ENCODE data around the gene SPTBN4. TPM values are rescaled to one million over a fixed set of nuclear protein-coding genes. Genes with fewer than 3 reads are reported as not detected.

The SPTBN4 gene
- total and polyA plus RNA-seq, 2 donors (not counting 1 experiment from before 2014, with no cell fraction given): 0.03 to 0.67 TPM

DNA sequence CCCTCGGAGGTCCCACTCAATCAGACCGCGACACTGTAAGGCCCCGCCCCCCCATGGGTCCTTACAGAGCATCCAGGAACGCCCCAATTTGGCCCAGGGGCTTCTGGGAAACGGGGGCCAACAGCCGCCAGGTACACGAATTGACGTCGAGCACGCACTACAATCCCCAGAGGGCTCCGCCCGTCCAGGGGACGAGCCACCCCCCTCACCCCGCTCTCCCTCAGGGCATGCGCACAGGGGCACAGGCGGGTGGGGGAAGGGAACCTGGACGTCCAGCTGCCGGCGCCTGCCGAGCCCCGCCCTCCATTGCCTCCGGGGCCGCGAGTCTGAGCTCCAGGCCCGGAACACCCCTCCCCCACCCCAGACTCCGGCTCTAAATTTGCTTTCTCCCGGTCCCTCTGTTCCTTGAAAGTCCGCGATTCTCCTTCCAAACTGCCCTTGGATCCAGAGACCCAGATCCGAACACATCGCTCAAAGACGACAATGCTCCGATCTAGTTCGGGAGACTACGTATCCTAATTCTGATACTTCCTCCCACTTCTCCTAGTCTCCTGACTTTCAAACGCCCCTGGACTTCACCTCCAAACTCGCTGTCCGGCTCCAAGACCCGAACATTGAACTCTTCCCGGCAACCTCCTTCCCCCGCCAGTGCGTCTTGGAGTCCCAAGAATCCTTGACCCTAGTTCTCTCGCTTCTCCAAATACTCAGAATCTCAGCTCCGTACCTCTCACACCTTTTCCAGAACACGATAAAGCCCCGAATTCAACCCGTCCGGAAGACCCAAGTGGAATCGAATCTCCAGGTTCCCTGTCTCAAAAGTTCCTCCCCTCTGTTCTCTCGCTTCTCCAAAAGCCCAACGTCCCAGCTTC lies 23.4 kb upstream of the SPTBN4 start:
- no peaks in the 10 kb centered on the region for H3K27me3 ChIP-seq (replicated peaks in 1 of 4; ENCODE audit: control extremely low read depth in 1 of 4, control insufficient read depth in 3 of 4, insufficient read depth in 4 of 4, low read length in 3 of 4)
- H4K20me1 ChIP-seq (ENCODE audit: control insufficient read depth, insufficient read depth, low read length, poor library complexity, severe bottlenecking): peaks cover 23% of the 10 kb centered on the region
- H3K36me3 ChIP-seq (replicated peaks in 1 of 2; ENCODE audit: control extremely low read depth in 1 of 2, control insufficient read depth in 1 of 2, extremely low read depth in 1 of 2, insufficient read depth in 2 of 2, low read length in 1 of 2): peaks cover 2 to 16% of the 10 kb centered on the region in 2 experiments
- ChIA-PET POLR2A (interaction anchor here (0.6 to 3.7 kb wide), 11 partner anchors 10 to 162 kb away, joined by 3 to 63 read pairs (median 4); partner anchors contain the start of genes BLVRB, C19orf47, PLD3 and SERTAD1), CTCF (interaction anchor here (1.1 to 5.6 kb wide), 7 partner anchors 10 to 160 kb away, joined by 3 to 87 read pairs (median 6); partner anchors contain the start of gene SERTAD1)
- peak overlapping the region; percentile 95 for H3K27ac Mint-ChIP-seq
- peaks cover 12% of the 10 kb centered on the region in 2 donors for H3K4me1 ChIP-seq (ENCODE audit: control insufficient read depth in 2 of 2, insufficient read depth in 2 of 2, low read length in 2 of 2)
- peak overlapping the region; percentile 95 for H3K4me2 ChIP-seq (replicated peaks; ENCODE audit: low read depth, low read length, poor library complexity, severe bottlenecking)
- peaks cover 28% of the 10 kb centered on the region for H3K4me1 Mint-ChIP-seq
- peak; percentile 99 for DNase-seq
- H3K9ac ChIP-seq (ENCODE audit: low read length): peak overlapping the region; percentile 84
- H3K79me2 ChIP-seq (ENCODE audit: control insufficient read depth, insufficient read depth, low read length): peaks cover 41% of the 10 kb centered on the region
- no peak for TF ChIP-seq EZH2 (IDR thresholded peaks at IDR 0.05; ENCODE audit: borderline replicate concordance, insufficient read depth, low read depth, low read length, poor library complexity, severe bottlenecking)
- TF ChIP-seq, protein P1, sequence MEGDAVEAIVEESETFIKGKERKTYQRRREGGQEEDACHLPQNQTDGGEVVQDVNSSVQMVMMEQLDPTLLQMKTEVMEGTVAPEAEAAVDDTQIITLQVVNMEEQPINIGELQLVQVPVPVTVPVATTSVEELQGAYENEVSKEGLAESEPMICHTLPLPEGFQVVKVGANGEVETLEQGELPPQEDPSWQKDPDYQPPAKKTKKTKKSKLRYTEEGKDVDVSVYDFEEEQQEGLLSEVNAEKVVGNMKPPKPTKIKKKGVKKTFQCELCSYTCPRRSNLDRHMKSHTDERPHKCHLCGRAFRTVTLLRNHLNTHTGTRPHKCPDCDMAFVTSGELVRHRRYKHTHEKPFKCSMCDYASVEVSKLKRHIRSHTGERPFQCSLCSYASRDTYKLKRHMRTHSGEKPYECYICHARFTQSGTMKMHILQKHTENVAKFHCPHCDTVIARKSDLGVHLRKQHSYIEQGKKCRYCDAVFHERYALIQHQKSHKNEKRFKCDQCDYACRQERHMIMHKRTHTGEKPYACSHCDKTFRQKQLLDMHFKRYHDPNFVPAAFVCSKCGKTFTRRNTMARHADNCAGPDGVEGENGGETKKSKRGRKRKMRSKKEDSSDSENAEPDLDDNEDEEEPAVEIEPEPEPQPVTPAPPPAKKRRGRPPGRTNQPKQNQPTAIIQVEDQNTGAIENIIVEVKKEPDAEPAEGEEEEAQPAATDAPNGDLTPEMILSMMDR (IDR thresholded peaks at IDR 0.05): no peak
- H3K9me3 Mint-ChIP-seq (ENCODE audit: insufficient read depth): no peaks in the 10 kb centered on the region
- peak overlapping the region; percentile 87 to 92 for H3K27ac ChIP-seq (ENCODE audit: low read length in 2 of 2)
- no peaks in the 10 kb centered on the region for H3K9me3 ChIP-seq (ENCODE audit: control extremely low read depth in 1 of 3, control insufficient read depth in 2 of 3, insufficient read depth in 1 of 3, low read length in 2 of 3)
- no peaks in the 10 kb centered on the region for H3K27me3 Mint-ChIP-seq
- peak overlapping the region; percentile 78 for H2AFZ ChIP-seq (ENCODE audit: insufficient read depth, low read depth, low read length, poor library complexity, severe bottlenecking)
- WGBS (ENCODE audit: insufficient coverage): under 1% methylated on average over 46 of the region's 52 CpGs
- H3K4me3 ChIP-seq (ENCODE audit: control extremely low read depth in 1 of 5, extremely low read depth in 1 of 5, insufficient read depth in 1 of 5, low read depth in 2 of 5, low read length in 4 of 5): peak overlapping the region; percentile 85 to 100 (median 95)
- peak overlapping the region; percentile 97 for H3K4me3 Mint-ChIP-seq
- intact Hi-C loops (cut with micrococcal nuclease): loop anchor here (1.0 to 5.0 kb wide), 6 partner anchors 8 to 819 kb away; partner anchors contain the start of genes HNRNPUL1, MIA and RAB4B
- ATAC-seq (ENCODE audit: low read depth): peak; percentile 73

Data from B cell (primary cell).